Measurements from ENCODE around the gene SPAG8.

GRCh38 chr9:35814841-35815543, 2.9 kb upstream of the SPAG8 start, which contains the start of gene HINT2:
- TF ChIP-seq CTCF (IDR thresholded peaks at IDR 0.05; ENCODE audit: low read depth, low read length, poor library complexity, severe bottlenecking): no peak
- no peak for TF ChIP-seq EZH2phosphoT487 (IDR thresholded peaks at IDR 0.05; ENCODE audit: borderline replicate concordance, low read length)

All from DOHH2 (cell line).